Erythroblast (primary cell): Measurements from ENCODE around the gene CACTIN.
"Not testable (repeated sequence)": the region's sequence is repeated elsewhere in the genome, so short reads cannot be mapped to it uniquely, and the experiment has no call there.

ENCODE experiments used
- DNase-seq, 2 experiments: peaks; one replicate each; lab custom pipeline; 2025; lab: John Stamatoyannopoulos, UW
- GATA1 ChIP-seq: IDR thresholded peaks from 2 replicates; pipeline ENCODE4 v1.6.1; 2011; ENCODE audit warnings: low read depth, mild to moderate bottlenecking, control low read depth, low read length, moderate library complexity
- POLR2A ChIP-seq: IDR thresholded peaks from 2 replicates; pipeline ENCODE4 v1.6.1; 2011; ENCODE audit warnings: mild to moderate bottlenecking, low read length

CACTIN gene

DNA sequence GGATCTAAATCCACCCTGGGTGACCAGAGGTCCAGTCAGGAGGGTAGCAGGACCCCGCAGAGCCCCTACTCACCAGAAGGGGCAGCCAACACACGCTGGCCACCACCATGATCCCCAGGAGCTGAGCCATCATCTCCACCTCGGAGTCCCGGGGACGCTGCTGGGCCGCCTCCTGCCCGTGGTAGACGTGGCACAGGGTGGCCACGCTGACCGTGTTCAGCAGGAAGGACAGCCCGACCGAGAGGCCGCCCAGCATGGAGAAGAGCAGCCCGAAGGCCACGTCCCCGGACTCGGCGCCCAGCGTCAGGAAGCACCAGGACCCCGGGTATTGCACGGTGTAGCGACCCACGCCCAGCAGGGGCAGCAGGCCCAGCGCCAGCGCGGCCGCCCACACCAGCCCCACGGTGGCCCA lies 26.8 kb downstream of the CACTIN start:
- no peak for TF ChIP-seq POLR2A
- no peak for TF ChIP-seq GATA1
- DNase-seq, result no peak

DNA sequence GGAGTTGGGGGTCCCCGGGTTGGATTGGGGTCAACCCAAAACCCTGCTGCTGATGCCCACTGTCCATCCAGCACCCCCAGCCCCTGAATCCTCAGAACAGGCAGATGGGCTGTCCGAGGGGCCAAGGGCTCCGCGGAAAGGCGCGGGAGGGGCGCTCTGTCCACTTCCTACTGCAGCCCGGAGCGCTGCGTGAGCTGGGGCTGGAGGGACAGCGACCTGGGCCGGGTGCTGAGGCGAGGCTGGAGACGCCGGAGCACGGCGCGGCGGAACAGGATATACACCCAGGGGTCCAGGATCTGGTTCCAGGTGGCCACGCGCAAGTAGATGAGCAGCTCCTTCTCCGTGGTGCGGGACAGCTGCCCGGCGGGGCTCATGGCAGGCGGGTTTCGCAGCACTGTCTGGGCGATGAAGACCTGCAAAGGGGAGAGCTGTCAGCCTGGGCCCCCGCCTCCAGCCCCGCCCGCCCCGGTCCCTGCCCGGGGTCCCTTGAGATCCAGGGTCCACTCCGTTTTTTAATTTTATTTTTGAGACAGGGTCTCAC lies 31.0 kb downstream of the CACTIN start:
- TF ChIP-seq POLR2A, result no peak
- no peak for TF ChIP-seq GATA1
- no peak for DNase-seq

- TF ChIP-seq POLR2A (no peak), GATA1 (no peak)
- no peak for DNase-seq
Measured at GRCh38 chr19:3593156-3593555, 33.4 kb downstream of the CACTIN start.

GRCh38 chr19:3591876-3592613 lies 34.5 kb downstream of the CACTIN start:
- no peak for TF ChIP-seq GATA1

GRCh38 chr19:3590991-3591659 lies 35.5 kb downstream of the CACTIN start:
- no peak for DNase-seq
- TF ChIP-seq POLR2A (no peak), GATA1 (no peak)

More at GRCh38 chr19:3591876-3592613, 34.5 kb downstream of the CACTIN start:
- no peak for DNase-seq

- no peak for DNase-seq
- TF ChIP-seq POLR2A (no peak), GATA1 (no peak)
Measured at GRCh38 chr19:3589949-3590348, 36.6 kb downstream of the CACTIN start.

GRCh38 chr19:3589439-3589838 lies 37.2 kb downstream of the CACTIN start:
- DNase-seq, result no peak
- TF ChIP-seq POLR2A (no peak), GATA1 (no peak)

DNA sequence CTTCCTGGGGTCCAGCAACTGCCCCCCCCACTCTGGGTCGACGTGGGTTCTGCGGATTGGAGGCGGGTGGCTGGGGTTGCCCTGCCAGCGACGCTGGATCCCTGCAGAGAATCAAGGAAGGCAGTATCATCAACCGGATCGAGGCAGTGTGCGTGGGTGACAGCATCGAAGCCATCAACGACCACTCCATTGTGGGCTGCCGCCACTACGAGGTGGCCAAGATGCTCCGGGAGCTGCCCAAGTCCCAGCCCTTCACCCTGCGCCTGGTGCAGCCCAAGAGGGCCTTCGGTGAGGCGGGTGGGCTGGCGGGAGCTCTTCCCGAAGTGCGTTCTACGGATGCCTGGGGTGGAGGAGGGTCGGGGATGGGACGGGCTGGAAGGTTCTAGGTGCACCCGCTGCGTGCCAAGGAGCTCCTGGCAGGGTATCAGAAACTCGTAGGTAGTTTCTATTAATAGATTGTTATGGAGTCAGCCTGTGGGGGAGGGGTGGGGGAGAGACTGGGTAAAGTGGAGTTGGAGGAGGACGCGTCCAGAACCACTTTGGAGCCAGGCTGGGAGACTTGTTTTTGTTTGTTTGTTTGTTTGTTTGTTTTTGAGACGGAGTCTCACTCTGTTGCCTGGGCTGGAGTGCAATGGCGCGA lies 39.8 kb downstream of the CACTIN start:
- no peak for DNase-seq
- TF ChIP-seq GATA1, result no peak
- TF ChIP-seq POLR2A, result no peak

DNA sequence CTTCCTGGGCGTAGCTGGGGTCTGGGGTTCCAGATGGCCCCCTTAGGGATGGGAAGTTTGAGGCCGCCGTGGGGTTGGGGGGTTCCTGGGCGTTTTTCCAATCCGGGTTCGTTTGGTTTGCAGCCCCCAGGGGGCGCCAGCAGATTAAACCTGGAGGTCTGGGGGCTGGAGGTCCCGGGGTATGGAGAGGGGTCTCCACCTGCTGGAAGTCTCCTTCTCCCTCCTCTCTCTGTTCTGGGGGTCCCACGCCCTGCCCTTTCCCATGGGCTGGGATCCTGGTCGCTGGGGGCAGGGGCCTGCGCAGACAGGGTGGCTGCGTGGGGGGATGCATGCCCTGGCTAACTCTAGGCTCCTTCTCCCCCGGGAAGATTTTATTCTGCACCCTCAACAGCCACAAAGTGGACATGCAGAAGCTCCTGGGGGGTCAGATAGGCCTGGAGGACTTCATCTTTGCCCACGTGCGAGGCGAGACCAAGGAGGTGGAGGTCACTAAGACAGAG lies 40.4 kb downstream of the CACTIN start:
- TF ChIP-seq GATA1, result no peak
- TF ChIP-seq POLR2A, result no peak
- peak in 1 of 2 experiments; percentile 22 for DNase-seq

DNA sequence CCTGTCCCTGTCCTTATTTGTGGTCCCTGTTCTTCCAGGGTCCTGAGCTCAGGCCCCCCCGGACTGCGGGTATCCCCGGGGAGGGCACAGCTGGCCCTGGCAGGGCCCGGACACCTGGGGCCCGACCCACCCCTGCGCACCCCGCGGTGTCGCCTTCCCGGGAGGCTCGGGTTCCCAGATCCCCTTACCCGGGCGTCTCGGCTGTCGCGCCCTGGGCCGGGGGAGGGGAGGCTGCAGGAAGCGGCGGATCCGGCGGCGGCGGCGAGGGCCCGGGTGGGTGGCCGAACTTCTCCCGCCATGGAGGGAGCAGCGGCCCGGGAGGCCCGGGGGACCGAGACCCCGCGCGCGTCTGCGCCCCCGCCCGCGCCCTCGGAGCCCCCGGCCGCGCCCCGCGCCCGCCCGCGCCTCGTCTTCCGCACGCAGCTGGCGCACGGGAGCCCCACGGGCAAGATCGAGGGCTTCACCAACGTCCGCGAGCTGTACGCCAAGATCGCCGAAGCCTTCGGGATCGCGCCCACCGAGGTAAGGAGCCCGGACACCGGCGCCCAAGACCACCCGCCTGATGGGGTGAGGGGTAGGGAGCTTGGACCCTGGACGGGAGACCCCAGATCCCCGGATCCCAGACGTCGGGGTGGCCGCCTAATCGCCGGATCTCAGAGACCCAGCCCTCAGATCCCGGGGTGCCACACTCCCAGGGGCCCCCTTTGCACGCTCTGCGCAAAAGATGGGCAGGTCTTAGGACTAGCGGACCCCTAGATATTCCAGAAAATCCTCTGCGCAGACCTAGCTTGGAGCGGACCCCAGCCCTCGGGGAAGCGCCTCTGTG lies 41.1 kb downstream of the CACTIN start, which contains the start of gene GIPC3:
GIPC3 (plus strand) TSS at position 178 of the 826 bp plus-strand sequence; CDS start at position 298, 120 bp downstream.
- TF ChIP-seq POLR2A, result no peak
- TF ChIP-seq GATA1, result no peak
- no peak for DNase-seq

GRCh38 chr19:3584036-3584802 lies 42.4 kb downstream of the CACTIN start:
- not testable (repeated sequence) for DNase-seq

GRCh38 chr19:3581792-3582191 lies 44.8 kb downstream of the CACTIN start:
- not testable (repeated sequence) for DNase-seq
